ENCODE results near the gene IGBP1. TPM values are rescaled to one million over a fixed set of nuclear protein-coding genes. Genes with fewer than 3 reads are reported as not detected.

The IGBP1 gene
- polyA plus RNA-seq, 4 donors, result 72.6 to 152 (median 144) TPM

DNA sequence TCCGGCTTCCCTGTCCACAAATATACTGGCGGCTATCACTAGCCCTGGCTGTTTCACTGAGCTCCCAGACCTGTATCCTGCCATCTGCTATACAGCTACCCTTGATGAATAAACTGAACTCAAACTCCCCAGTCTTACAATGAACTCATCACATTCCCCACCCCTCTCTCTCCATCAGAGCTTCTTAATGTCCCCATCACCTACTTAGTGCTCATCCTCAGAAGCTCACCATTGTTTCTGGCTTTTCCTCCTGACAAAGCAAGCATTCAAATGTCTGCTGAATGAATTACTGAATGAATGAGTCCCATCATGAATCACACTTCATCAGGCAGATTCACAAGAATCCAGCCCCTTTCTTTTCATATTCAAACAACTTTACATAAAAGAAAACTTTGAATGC is 38.4 kb downstream of the IGBP1 start:
- no peak for DNase-seq
- Histone ChIP-seq H3K36me3 (ENCODE audit: control insufficient read depth in 3 of 3, insufficient read depth in 2 of 3, low read depth in 1 of 3, low read length in 3 of 3) (peaks cover 0 to 3% (median 0%) of the 10 kb centered on the region in 3 donors), H3K27ac (ENCODE audit: low read depth in 1 of 3, low read length in 2 of 3) (no peak overlapping the region), H3K4me1 (ENCODE audit: control insufficient read depth in 3 of 3, insufficient read depth in 2 of 3, low read depth in 1 of 3, low read length in 2 of 3) (peaks cover 0 to 10% (median 0%) of the 10 kb centered on the region in 3 donors), H3K4me3 (ENCODE audit: low read depth in 1 of 3, low read length in 3 of 3) (no peak overlapping the region), H3K9me3 (ENCODE audit: control insufficient read depth in 2 of 2, insufficient read depth in 1 of 2, low read depth in 1 of 2, low read length in 1 of 2) (no peaks in the 10 kb centered on the region), H3K27me3 (ENCODE audit: control insufficient read depth in 3 of 3, insufficient read depth in 3 of 3, low read length in 3 of 3) (no peaks in the 10 kb centered on the region)
- FAIRE-seq, result no peak
- WGBS, 3 donors, result 59 to 84% (median 60%) methylated on average over 1 to 2 of the region's 2 CpGs

DNA sequence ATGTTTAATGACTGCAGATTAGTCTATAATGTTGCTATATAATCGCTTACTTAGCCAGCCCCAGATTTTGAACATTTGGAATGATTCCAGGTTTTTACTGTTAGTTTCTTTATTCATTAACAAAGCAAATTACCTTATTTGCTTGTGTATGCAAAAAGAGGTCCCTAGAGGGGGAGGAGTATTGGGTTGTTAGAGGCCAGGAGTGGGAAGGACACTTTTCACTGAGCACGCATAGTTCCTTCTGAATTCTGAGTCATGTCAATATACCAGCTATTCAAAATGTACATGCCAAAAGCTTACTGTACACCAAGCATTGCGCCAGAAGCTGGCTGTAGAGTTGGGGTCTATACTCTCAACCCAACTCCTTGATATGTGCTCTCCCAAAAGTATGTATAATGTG is 39.0 kb downstream of the IGBP1 start:
- WGBS, 3 donors, result 29 to 56% (median 44%) methylated on average over 3 of the region's 3 CpGs
- H3K9me3 ChIP-seq (ENCODE audit: control insufficient read depth in 2 of 2, insufficient read depth in 1 of 2, low read depth in 1 of 2, low read length in 1 of 2), result no peaks in the 10 kb centered on the region
- no peak for FAIRE-seq
- no peaks in the 10 kb centered on the region for H3K36me3 ChIP-seq (ENCODE audit: control insufficient read depth in 3 of 3, insufficient read depth in 2 of 3, low read depth in 1 of 3, low read length in 3 of 3)
- peaks cover 0 to 10% (median 0%) of the 10 kb centered on the region in 3 donors for H3K4me1 ChIP-seq (ENCODE audit: control insufficient read depth in 3 of 3, insufficient read depth in 2 of 3, low read depth in 1 of 3, low read length in 2 of 3)
- H3K27me3 ChIP-seq (ENCODE audit: control insufficient read depth in 3 of 3, insufficient read depth in 3 of 3, low read length in 3 of 3), result no peaks in the 10 kb centered on the region
- no peak overlapping the region for H3K4me3 ChIP-seq (ENCODE audit: low read depth in 1 of 3, low read length in 3 of 3)
- peak; percentile 33 to 57 for DNase-seq
- no peak overlapping the region for H3K27ac ChIP-seq (ENCODE audit: low read depth in 1 of 3, low read length in 2 of 3)

DNA sequence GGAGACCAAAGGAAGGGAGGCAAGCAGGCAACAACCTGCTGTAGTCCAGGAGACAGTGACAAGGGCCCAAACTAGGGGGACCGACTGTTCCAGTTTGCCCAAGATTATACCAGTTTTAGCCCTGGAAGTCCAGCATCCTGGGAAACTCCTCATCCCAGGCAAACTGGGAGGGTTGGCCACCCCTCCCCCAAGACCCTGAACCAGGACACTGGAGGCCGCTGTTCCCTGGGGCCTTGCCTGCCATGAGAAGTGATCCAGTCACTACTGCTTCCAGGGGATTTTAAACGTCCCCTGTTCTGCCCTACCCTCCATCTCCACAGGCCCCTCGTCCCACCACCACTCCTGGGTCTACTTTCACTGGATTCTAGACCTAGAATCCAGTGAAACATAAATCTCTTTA is 39.7 kb downstream of the IGBP1 start:
- Histone ChIP-seq H3K9me3 (ENCODE audit: control insufficient read depth in 2 of 2, insufficient read depth in 1 of 2, low read depth in 1 of 2, low read length in 1 of 2) (no peaks in the 10 kb centered on the region), H3K27me3 (ENCODE audit: control insufficient read depth in 3 of 3, insufficient read depth in 3 of 3, low read length in 3 of 3) (no peaks in the 10 kb centered on the region), H3K36me3 (ENCODE audit: control insufficient read depth in 3 of 3, insufficient read depth in 2 of 3, low read depth in 1 of 3, low read length in 3 of 3) (no peaks in the 10 kb centered on the region), H3K4me1 (ENCODE audit: control insufficient read depth in 3 of 3, insufficient read depth in 2 of 3, low read depth in 1 of 3, low read length in 2 of 3) (peaks cover 0 to 7% (median 0%) of the 10 kb centered on the region in 3 donors), H3K4me3 (ENCODE audit: low read depth in 1 of 3, low read length in 3 of 3) (no peak overlapping the region), H3K27ac (ENCODE audit: low read depth in 1 of 3, low read length in 2 of 3) (no peak overlapping the region)
- DNase-seq (no peak), FAIRE-seq (no peak)
- 55 to 82% (median 68%) methylated on average over 4 of the region's 4 CpGs for WGBS, 3 donors

DNA sequence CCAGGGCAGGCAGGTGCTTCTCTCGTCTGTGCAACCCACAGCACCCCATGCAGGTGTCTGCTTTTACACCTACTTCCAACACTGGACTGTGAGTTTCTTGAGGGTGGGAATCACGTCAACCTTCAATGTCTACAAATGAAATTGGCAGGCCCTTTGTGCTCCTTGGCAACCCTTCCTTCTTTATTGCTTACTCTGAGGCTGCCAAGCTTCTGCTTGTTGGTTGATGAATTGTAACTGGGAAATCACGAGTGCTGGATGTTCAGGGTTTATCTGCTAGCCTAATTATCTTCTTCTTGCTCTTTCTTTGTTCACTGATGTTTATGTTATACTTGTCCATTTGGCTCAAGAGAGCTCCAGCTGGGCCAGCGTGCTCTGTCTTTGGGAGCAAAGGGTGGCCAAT is 41.5 kb downstream of the IGBP1 start:
- Histone ChIP-seq H3K27ac (ENCODE audit: low read depth in 1 of 3, low read length in 2 of 3) (peak overlapping the region in 1 of 3 donors; percentile 57), H3K36me3 (ENCODE audit: control insufficient read depth in 3 of 3, insufficient read depth in 2 of 3, low read depth in 1 of 3, low read length in 3 of 3) (no peaks in the 10 kb centered on the region), H3K4me1 (ENCODE audit: control insufficient read depth in 3 of 3, insufficient read depth in 2 of 3, low read depth in 1 of 3, low read length in 2 of 3) (no peaks in the 10 kb centered on the region), H3K4me3 (ENCODE audit: low read depth in 1 of 3, low read length in 3 of 3) (no peak overlapping the region), H3K27me3 (ENCODE audit: control insufficient read depth in 3 of 3, insufficient read depth in 3 of 3, low read length in 3 of 3) (no peaks in the 10 kb centered on the region), H3K9me3 (ENCODE audit: control insufficient read depth in 2 of 2, insufficient read depth in 1 of 2, low read depth in 1 of 2, low read length in 1 of 2) (no peaks in the 10 kb centered on the region)
- no peak for FAIRE-seq
- no peak for DNase-seq
- WGBS, 3 donors, result 28 to 57% (median 34%) methylated on average over 4 of the region's 4 CpGs

DNA sequence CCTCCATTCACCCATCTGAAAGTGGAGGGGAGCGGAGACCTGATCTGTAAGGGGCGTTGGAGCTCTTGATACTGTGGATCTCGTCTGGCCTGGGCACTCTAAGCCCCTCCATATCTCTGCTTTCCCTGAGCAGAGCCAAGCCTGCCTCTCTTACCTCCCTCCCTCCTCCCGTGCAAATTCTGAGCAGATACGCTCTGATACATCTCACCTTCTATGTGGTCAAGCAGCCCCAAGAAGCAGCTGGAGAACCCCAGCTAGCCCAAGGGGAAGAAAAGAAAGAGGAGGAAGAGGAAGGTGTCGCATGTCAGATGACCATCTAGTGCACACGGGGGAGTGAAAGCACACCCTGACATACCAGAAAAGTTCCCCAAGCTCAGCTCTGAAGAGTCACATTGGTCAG is 42.1 kb downstream of the IGBP1 start:
- Histone ChIP-seq H3K9me3 (ENCODE audit: control insufficient read depth in 2 of 2, insufficient read depth in 1 of 2, low read depth in 1 of 2, low read length in 1 of 2) (no peaks in the 10 kb centered on the region), H3K4me3 (ENCODE audit: low read depth in 1 of 3, low read length in 3 of 3) (no peak overlapping the region), H3K4me1 (ENCODE audit: control insufficient read depth in 3 of 3, insufficient read depth in 2 of 3, low read depth in 1 of 3, low read length in 2 of 3) (no peaks in the 10 kb centered on the region), H3K27ac (ENCODE audit: low read depth in 1 of 3, low read length in 2 of 3) (no peak overlapping the region), H3K27me3 (ENCODE audit: control insufficient read depth in 3 of 3, insufficient read depth in 3 of 3, low read length in 3 of 3) (no peaks in the 10 kb centered on the region), H3K36me3 (ENCODE audit: control insufficient read depth in 3 of 3, insufficient read depth in 2 of 3, low read depth in 1 of 3, low read length in 3 of 3) (no peaks in the 10 kb centered on the region)
- DNase-seq, result no peak
- WGBS, 3 donors, result 76 to 98% (median 86%) methylated on average over 5 to 7 of the region's 7 CpGs
- FAIRE-seq, result no peak

DNA sequence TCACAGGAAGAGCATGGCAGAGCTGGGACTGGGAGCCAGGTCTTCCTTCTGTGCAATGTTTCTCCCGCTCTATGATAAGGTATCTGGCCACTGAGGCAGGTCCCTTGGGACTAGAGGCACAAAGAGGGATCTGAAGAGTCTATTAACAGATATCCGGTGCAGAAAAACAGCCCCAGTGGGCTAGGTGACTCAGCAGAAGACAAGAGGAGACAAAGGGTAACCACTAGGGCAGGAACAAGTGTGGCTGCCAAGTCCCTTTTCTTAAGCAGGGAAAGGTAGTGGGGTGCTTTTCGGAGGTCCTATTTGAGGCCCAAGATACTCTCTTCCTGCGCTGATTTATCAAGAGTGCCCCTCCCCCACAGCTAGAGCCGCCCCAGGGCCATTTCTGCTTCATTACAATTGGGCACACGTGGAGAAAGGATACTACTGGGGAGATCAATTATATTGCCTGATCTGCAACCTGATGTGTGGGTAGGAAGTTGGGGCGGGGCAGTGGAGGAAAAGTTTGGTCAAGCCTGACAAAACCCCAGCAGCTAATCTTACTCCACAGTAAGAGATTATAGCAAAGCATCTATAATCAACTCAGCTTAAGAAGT is 43.8 kb downstream of the IGBP1 start, which contains the start of gene DGAT2L6:
TSS of gene DGAT2L6 (plus strand) at position 546 of the 596 bp plus-strand sequence. CDS start 100 bp downstream, outside the sequence.
- no peaks in the 10 kb centered on the region for H3K27me3 ChIP-seq (ENCODE audit: control insufficient read depth in 3 of 3, insufficient read depth in 3 of 3, low read length in 3 of 3)
- no peaks in the 10 kb centered on the region for H3K9me3 ChIP-seq (ENCODE audit: control insufficient read depth in 2 of 2, insufficient read depth in 1 of 2, low read depth in 1 of 2, low read length in 1 of 2)
- WGBS, 3 donors, result 66 to 83% (median 67%) methylated on average over 7 of the region's 7 CpGs
- H3K36me3 ChIP-seq (ENCODE audit: control insufficient read depth in 3 of 3, insufficient read depth in 2 of 3, low read depth in 1 of 3, low read length in 3 of 3), result no peaks in the 10 kb centered on the region
- DNase-seq, result no peak
- no peak within 1 kb of the TSS for H3K27ac ChIP-seq (ENCODE audit: low read depth in 1 of 3, low read length in 2 of 3)
- H3K4me3 ChIP-seq (ENCODE audit: low read depth in 1 of 3, low read length in 3 of 3), result no peak within 1 kb of the TSS
- FAIRE-seq, result no peak
- no peaks in the 10 kb centered on the region for H3K4me1 ChIP-seq (ENCODE audit: control insufficient read depth in 3 of 3, insufficient read depth in 2 of 3, low read depth in 1 of 3, low read length in 2 of 3)

DNA sequence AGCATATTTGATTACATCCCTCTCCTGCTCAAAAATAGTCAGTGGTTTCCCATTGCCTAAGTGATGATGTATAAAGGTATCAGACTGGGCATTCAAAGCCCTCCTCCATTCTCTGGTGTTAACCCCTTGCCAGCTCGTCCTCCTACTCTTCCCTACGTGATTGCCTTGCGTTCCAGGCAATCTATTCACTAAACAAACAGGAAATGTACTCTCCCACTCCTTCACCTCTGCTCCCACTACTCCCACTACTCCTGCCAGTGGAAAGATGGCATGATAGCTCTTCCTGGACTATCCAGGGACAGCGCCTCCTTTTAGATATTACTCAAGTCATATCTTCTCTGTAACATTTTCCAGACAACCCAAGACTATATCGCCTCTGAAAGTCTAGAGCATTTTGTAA is 49.8 kb downstream of the IGBP1 start:
- FAIRE-seq, result no peak
- H3K4me1 ChIP-seq (ENCODE audit: control insufficient read depth in 3 of 3, insufficient read depth in 2 of 3, low read depth in 1 of 3, low read length in 2 of 3), result no peaks in the 10 kb centered on the region
- H3K27ac ChIP-seq (ENCODE audit: low read depth in 1 of 3, low read length in 2 of 3), result no peak overlapping the region
- no peaks in the 10 kb centered on the region for H3K27me3 ChIP-seq (ENCODE audit: control insufficient read depth in 3 of 3, insufficient read depth in 3 of 3, low read length in 3 of 3)
- no peaks in the 10 kb centered on the region for H3K36me3 ChIP-seq (ENCODE audit: control insufficient read depth in 3 of 3, insufficient read depth in 2 of 3, low read depth in 1 of 3, low read length in 3 of 3)
- DNase-seq, result no peak
- no peaks in the 10 kb centered on the region for H3K9me3 ChIP-seq (ENCODE audit: control insufficient read depth in 2 of 2, insufficient read depth in 1 of 2, low read depth in 1 of 2, low read length in 1 of 2)
- H3K4me3 ChIP-seq (ENCODE audit: low read depth in 1 of 3, low read length in 3 of 3), result no peak overlapping the region
- 72 to 80% (median 76%) methylated on average over 5 of the region's 5 CpGs for WGBS, 3 donors

DNA sequence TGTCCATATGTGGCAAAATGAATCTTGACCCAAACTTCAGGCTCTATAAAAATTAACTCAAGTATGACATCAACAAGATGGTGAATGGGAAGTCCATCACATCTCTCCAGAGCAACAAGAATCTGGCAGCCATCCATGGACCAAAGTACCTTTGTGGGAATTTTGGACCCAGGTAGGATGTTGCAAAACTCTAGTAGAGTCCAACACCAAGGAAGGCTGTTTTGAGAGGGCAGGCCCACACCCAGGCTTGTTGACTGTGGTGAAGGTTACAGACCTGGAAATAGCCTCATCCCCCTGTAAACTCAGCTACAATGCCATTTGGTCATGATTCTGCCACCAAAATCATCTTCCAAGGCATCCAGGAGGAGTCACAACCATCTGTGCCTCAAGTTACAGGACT is 57.0 kb downstream of the IGBP1 start:
- no peak for FAIRE-seq
- Histone ChIP-seq H3K4me3 (ENCODE audit: low read depth in 1 of 3, low read length in 3 of 3) (no peak overlapping the region), H3K9me3 (ENCODE audit: control insufficient read depth in 2 of 2, insufficient read depth in 1 of 2, low read depth in 1 of 2, low read length in 1 of 2) (no peaks in the 10 kb centered on the region)

More for the DNA sequence above, 57.0 kb downstream of the IGBP1 start:
- H3K27me3 ChIP-seq (ENCODE audit: control insufficient read depth in 3 of 3, insufficient read depth in 3 of 3, low read length in 3 of 3), result no peaks in the 10 kb centered on the region
- no peaks in the 10 kb centered on the region for H3K36me3 ChIP-seq (ENCODE audit: control insufficient read depth in 3 of 3, insufficient read depth in 2 of 3, low read depth in 1 of 3, low read length in 3 of 3)
- DNase-seq, result no peak
- no peak overlapping the region for H3K27ac ChIP-seq (ENCODE audit: low read depth in 1 of 3, low read length in 2 of 3)
- H3K4me1 ChIP-seq (ENCODE audit: control insufficient read depth in 3 of 3, insufficient read depth in 2 of 3, low read depth in 1 of 3, low read length in 2 of 3), result no peaks in the 10 kb centered on the region

Measured in small intestine (tissue), 7 donors.